Neural progenitor cell (in vitro differentiated cells): ENCODE data around the gene NPTX1. TPM values are rescaled to one million over a fixed set of nuclear protein-coding genes. Genes with fewer than 3 reads are reported as not detected.
A peak's percentile ranks its signal among the peaks of the same experiment; 100 is the strongest.

Experiments
- DNase-seq: peaks from one replicate; pipeline ENCODE4 v3.0.0-alpha.2; 2016; ENCODE audit warnings: low spot score
- H2AFZ ChIP-seq: fragments of 200-600 bp; sonication (generic); replicated peaks from 2 replicates; pipeline ENCODE4 v1.6.1; 2016; ENCODE audit warnings: antibody characterized with exemption
- H3F3A ChIP-seq: fragments of 200-600 bp; sonication (generic); 2 replicates; pipeline ENCODE4 v1.6.1; 2016; ENCODE audit warnings: antibody characterized with exemption, low read depth
- H3K27ac ChIP-seq: fragments of 200-600 bp; sonication (generic); 2 replicates; pipeline ENCODE4 v1.5.1; 2016; ENCODE audit warnings: mild to moderate bottlenecking
- H3K27me3 ChIP-seq: fragments of 200-600 bp; sonication (generic); 2 replicates; pipeline ENCODE4 v1.6.1; 2016; ENCODE audit warnings: mild to moderate bottlenecking, moderate library complexity
- H3K36me3 ChIP-seq: fragments of 200-600 bp; sonication (generic); 2 replicates; pipeline ENCODE4 v1.5.1; 2016
- H3K4me1 ChIP-seq: fragments of 200-600 bp; sonication (generic); 2 replicates; pipeline ENCODE4 v1.6.1; 2016; ENCODE audit warnings: mixed run types
- H3K4me2 ChIP-seq: fragments of 200-600 bp; sonication (generic); 2 replicates; pipeline ENCODE4 v1.6.1; 2016
- H3K4me3 ChIP-seq: fragments of 200-600 bp; sonication (generic); 2 replicates; pipeline ENCODE4 v1.5.1; 2016
- H3K79me2 ChIP-seq: fragments of 200-600 bp; sonication (generic); 2 replicates; pipeline ENCODE4 v1.6.1; 2016; ENCODE audit warnings: low read depth
- H3K9ac ChIP-seq: fragments of 200-600 bp; sonication (generic); 2 replicates; pipeline ENCODE4 v1.6.1; 2016
- H3K9me3 ChIP-seq: fragments of 200-600 bp; sonication (generic); 2 replicates; pipeline ENCODE4 v1.5.1; 2016; ENCODE audit warnings: low read depth
- H4K20me1 ChIP-seq: fragments of 200-600 bp; sonication (generic); 2 replicates; pipeline ENCODE4 v1.6.1; 2016; ENCODE audit warnings: low read depth
- H3K27ac Mint-ChIP-seq: 3 replicates; pipeline ENCODE4 v1.8.0; 2021; ENCODE audit warnings: mixed read lengths
- H3K27me3 Mint-ChIP-seq: 2 replicates; pipeline ENCODE4 v1.8.0; 2022; ENCODE audit warnings: low read depth, mild to moderate bottlenecking, inconsistent platforms, moderate library complexity, mixed read lengths; ENCODE audit not compliant: insufficient read depth
- H3K36me3 Mint-ChIP-seq: 3 replicates; pipeline ENCODE4 v1.8.0; 2021; ENCODE audit warnings: mixed read lengths
- H3K4me1 Mint-ChIP-seq: 3 replicates; pipeline ENCODE4 v1.8.0; 2021; ENCODE audit warnings: mixed read lengths
- H3K4me3 Mint-ChIP-seq: 3 replicates; pipeline ENCODE4 v1.8.0; 2021; ENCODE audit warnings: mild to moderate bottlenecking, moderate library complexity, mixed read lengths
- H3K9me3 Mint-ChIP-seq: 3 replicates; pipeline ENCODE4 v1.8.0; 2020; ENCODE audit warnings: mixed read lengths
- CTCF ChIP-seq: fragments of 200-600 bp; sonication (generic); IDR thresholded peaks from 2 replicates; pipeline ENCODE4 v1.5.1; 2017; ENCODE audit warnings: antibody characterized with exemption, mild to moderate bottlenecking
- EZH2 ChIP-seq: fragments of 200-600 bp; sonication (generic); IDR thresholded peaks from 2 replicates; pipeline ENCODE4 v1.6.1; 2017; ENCODE audit warnings: antibody characterized with exemption, mild to moderate bottlenecking, moderate library complexity
- EZH2phosphoT487 ChIP-seq: fragments of 200-600 bp; sonication (generic); IDR thresholded peaks from 2 replicates; pipeline ENCODE4 v1.6.1; 2017; ENCODE audit warnings: antibody characterized with exemption
- total RNA-seq: library from RNA; depleted of rRNA; stranded (reverse); fragments of >200 nt; gene quantifications from 2 replicates; pipeline ENCODE4 v1.2.3, GENCODE V29; 2015; ENCODE audit warnings: low replicate concordance

NPTX1 gene
- total RNA-seq, 1 donor from 2014 or later: 2.6 TPM

DNA sequence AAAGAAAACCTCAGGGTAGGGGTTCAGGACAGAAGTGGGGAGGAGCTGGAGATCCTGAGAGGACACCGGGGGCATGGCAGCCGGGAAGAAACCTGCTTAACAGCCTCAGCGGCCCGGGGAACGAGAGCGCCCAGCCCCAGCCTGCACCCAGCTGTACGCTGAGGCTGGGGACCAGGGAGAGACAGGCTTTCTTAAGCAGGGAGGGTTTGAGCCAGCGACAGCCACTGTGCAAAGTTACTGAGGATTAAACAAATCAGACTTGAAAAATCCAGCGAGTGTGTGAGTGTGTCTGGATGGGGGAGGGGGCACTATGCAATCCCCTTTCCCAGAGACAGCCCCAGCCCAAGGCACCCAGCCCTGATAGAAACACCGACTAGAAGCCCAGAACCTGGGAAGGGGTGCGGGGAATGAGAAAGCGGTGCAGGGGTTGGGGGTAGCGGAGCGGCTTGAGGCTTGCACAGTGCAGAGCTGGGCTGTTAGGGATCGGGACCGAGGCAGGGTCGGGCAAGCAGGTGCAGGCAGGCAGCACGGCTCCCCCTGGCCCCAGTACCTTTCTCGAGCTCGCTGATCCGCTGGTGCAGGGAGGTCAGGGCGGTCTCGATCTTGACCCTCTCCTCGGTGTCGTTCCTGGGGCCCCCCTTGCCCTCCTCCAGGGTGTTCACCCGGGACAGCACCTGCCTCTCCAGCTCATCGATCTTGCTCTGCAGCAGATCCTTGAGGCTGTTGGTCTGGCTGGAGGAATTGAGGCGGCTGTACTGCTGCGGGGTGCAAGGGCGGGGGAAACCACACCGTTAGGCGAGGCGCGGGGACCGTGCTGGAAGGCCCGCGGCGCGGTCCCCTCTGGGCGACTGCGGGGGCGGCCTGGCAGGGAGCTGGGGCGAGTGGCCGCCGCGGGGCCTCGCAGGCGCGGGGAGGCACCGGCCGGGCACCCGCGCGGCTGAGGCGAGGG is 1.2 kb downstream of the NPTX1 start:
- TF ChIP-seq EZH2: peak; percentile 88
- TF ChIP-seq EZH2phosphoT487: peak; percentile 76
- TF ChIP-seq CTCF: no peak
- Histone ChIP-seq H3K36me3 (no peaks in the 10 kb centered on the region), H3K9me3 (no peaks in the 10 kb centered on the region), H3K9ac (no peak overlapping the region), H3K4me3 (peak overlapping the region; percentile 54), H3K79me2 (no peaks in the 10 kb centered on the region), H3K4me1 (peaks cover 30% of the 10 kb centered on the region), H3K27ac (no peak overlapping the region), H2AFZ (no peak overlapping the region), H3F3A (peaks cover 13% of the 10 kb centered on the region), H3K27me3 (peaks cover 100% of the 10 kb centered on the region), H3K4me2 (peak overlapping the region; percentile 93), H4K20me1 (peaks cover 48% of the 10 kb centered on the region)
- Mint-ChIP-seq H3K4me1 (peaks cover 18% of the 10 kb centered on the region), H3K27me3 (peaks cover 41% of the 10 kb centered on the region), H3K9me3 (no peaks in the 10 kb centered on the region), H3K27ac (no peak overlapping the region), H3K36me3 (peaks cover 3% of the 10 kb centered on the region), H3K4me3 (peak overlapping the region; percentile 87)
- peak; percentile 50 for DNase-seq

- peaks cover 18% of the 10 kb centered on the region for H3K4me1 Mint-ChIP-seq
- peaks cover 13% of the 10 kb centered on the region for H3F3A ChIP-seq
These were observed 2.0 kb downstream of the NPTX1 start for GRCh38 chr17:80474231-80474960.

GRCh38 chr17:80473701-80474100 is 2.7 kb downstream of the NPTX1 start:
- peaks cover 25% of the 10 kb centered on the region for H3K4me1 ChIP-seq
- no peaks in the 10 kb centered on the region for H3K36me3 ChIP-seq
- peaks cover 41% of the 10 kb centered on the region for H4K20me1 ChIP-seq
- Mint-ChIP-seq H3K4me3 (no peak overlapping the region), H3K4me1 (peaks cover 12% of the 10 kb centered on the region), H3K27me3 (peaks cover 29% of the 10 kb centered on the region), H3K9me3 (no peaks in the 10 kb centered on the region), H3K27ac (no peak overlapping the region), H3K36me3 (peaks cover 6% of the 10 kb centered on the region)
- no peaks in the 10 kb centered on the region for H3K9me3 ChIP-seq
- peaks cover 100% of the 10 kb centered on the region for H3K27me3 ChIP-seq
- H3K79me2 ChIP-seq: no peaks in the 10 kb centered on the region
- H3K9ac ChIP-seq: no peak overlapping the region
- H3K4me3 ChIP-seq: no peak overlapping the region
- H2AFZ ChIP-seq: no peak overlapping the region
- H3K27ac ChIP-seq: no peak overlapping the region
- no peak for TF ChIP-seq EZH2
- TF ChIP-seq CTCF: no peak
- no peak for TF ChIP-seq EZH2phosphoT487
- no peak overlapping the region for H3K4me2 ChIP-seq
- peaks cover 11% of the 10 kb centered on the region for H3F3A ChIP-seq
- no peak for DNase-seq

More at GRCh38 chr17:80474231-80474960, 2.0 kb downstream of the NPTX1 start:
- TF ChIP-seq EZH2 (peak; percentile 36), CTCF (peak; percentile 35), EZH2phosphoT487 (no peak)
- peak; percentile 67 for DNase-seq
- Histone ChIP-seq H3K9me3 (no peaks in the 10 kb centered on the region), H3K36me3 (no peaks in the 10 kb centered on the region), H3K27me3 (peaks cover 100% of the 10 kb centered on the region), H3K27ac (no peak overlapping the region), H3K79me2 (no peaks in the 10 kb centered on the region), H2AFZ (no peak overlapping the region), H3K9ac (no peak overlapping the region), H4K20me1 (peaks cover 46% of the 10 kb centered on the region), H3K4me2 (peak overlapping the region; percentile 93), H3K4me3 (peak overlapping the region; percentile 54), H3K4me1 (peaks cover 30% of the 10 kb centered on the region)
- Mint-ChIP-seq H3K4me3 (peak overlapping the region; percentile 87), H3K36me3 (peaks cover 4% of the 10 kb centered on the region), H3K9me3 (no peaks in the 10 kb centered on the region), H3K27me3 (peaks cover 34% of the 10 kb centered on the region), H3K27ac (no peak overlapping the region)
